IPS DF 6.9 (cell line): ENCODE data around the gene RABGAP1L.
"Not testable (repeated sequence)": the region's sequence is repeated elsewhere in the genome, so short reads cannot be mapped to it uniquely, and the experiment has no call there.

ENCODE experiments used
- DNase-seq: peaks from one replicate; pipeline ENCODE4 v3.0.0-alpha.2; 2013; ENCODE audit warnings: low read depth, low spot score
- H3K27ac ChIP-seq: one replicate; pipeline ENCODE4 v1.5.1; 2013; ENCODE audit warnings: low read length, control low read depth
- H3K27me3 ChIP-seq: 2 replicates; pipeline ENCODE4 v1.6.1; 2013; ENCODE audit warnings: mild to moderate bottlenecking, low read length; ENCODE audit not compliant: control insufficient read depth, insufficient read depth
- H3K36me3 ChIP-seq: 2 replicates; pipeline ENCODE4 v1.6.1; 2013; ENCODE audit warnings: low read length; ENCODE audit not compliant: control insufficient read depth, insufficient read depth
- H3K4me1 ChIP-seq: 2 replicates; pipeline ENCODE4 v1.6.1; 2013; ENCODE audit warnings: low read length; ENCODE audit not compliant: control insufficient read depth, insufficient read depth
- H3K4me3 ChIP-seq: 2 replicates; pipeline ENCODE4 v1.5.1; 2013; ENCODE audit warnings: mild to moderate bottlenecking, low read length
- H3K9me3 ChIP-seq: 2 replicates; pipeline ENCODE4 v1.6.1; 2013; ENCODE audit warnings: low read length, inconsistent platforms; ENCODE audit not compliant: control insufficient read depth, insufficient read depth
- WGBS: extraction: QIAGEN DNeasy Blood & Tissue Kit; methylation state at CpG from one replicate; pipeline ENCODE4 v1.1.7; 2013; ENCODE audit warnings: mixed read lengths, missing lambda C conversion rate; ENCODE audit not compliant: insufficient read length, insufficient coverage; 5-methylcytosine and 5-hydroxymethylcytosine counted together

RABGAP1L gene

GRCh38 chr1:174465855-174466254, 306.5 kb downstream of the RABGAP1L start:
- Histone ChIP-seq H3K4me1 (no peaks in the 10 kb centered on the region), H3K27ac (no peak overlapping the region), H3K27me3 (no peaks in the 10 kb centered on the region), H3K36me3 (no peaks in the 10 kb centered on the region), H3K9me3 (no peaks in the 10 kb centered on the region), H3K4me3 (no peak overlapping the region)
- no CpG with 5 or more reads among the region's 2 CpGs for WGBS
- no peak for DNase-seq

- no CpG with 5 or more reads among the region's 8 CpGs for WGBS
- no peak for DNase-seq
- Histone ChIP-seq H3K4me1 (no peaks in the 10 kb centered on the region), H3K9me3 (no peaks in the 10 kb centered on the region), H3K36me3 (no peaks in the 10 kb centered on the region), H3K27ac (no peak overlapping the region), H3K4me3 (no peak overlapping the region), H3K27me3 (no peaks in the 10 kb centered on the region)
These were observed 307.3 kb downstream of the RABGAP1L start for GRCh38 chr1:174466607-174467006.

GRCh38 chr1:174469052-174469451, 309.7 kb downstream of the RABGAP1L start:
- no peak overlapping the region for H3K27ac ChIP-seq
- WGBS, result no CpG with 5 or more reads among the region's 2 CpGs
- H3K36me3 ChIP-seq, result no peaks in the 10 kb centered on the region
- no peaks in the 10 kb centered on the region for H3K27me3 ChIP-seq
- H3K4me1 ChIP-seq, result no peaks in the 10 kb centered on the region
- DNase-seq, result no peak
- no peaks in the 10 kb centered on the region for H3K9me3 ChIP-seq
- no peak overlapping the region for H3K4me3 ChIP-seq

- no peak for DNase-seq
- WGBS, result no CpG with 5 or more reads among the region's 1 CpG
- H3K9me3 ChIP-seq, result no peaks in the 10 kb centered on the region
These were observed 310.4 kb downstream of the RABGAP1L start for GRCh38 chr1:174469687-174470086.

GRCh38 chr1:174479281-174479680, 320.0 kb downstream of the RABGAP1L start:
- no peak overlapping the region for H3K27ac ChIP-seq
- H3K9me3 ChIP-seq, result no peaks in the 10 kb centered on the region
- DNase-seq, result no peak
- no peaks in the 10 kb centered on the region for H3K36me3 ChIP-seq
- no peaks in the 10 kb centered on the region for H3K27me3 ChIP-seq
- no CpG with 5 or more reads among the region's 1 CpG for whole genome bisulfite sequencing
- no peaks in the 10 kb centered on the region for H3K4me1 ChIP-seq
- H3K4me3 ChIP-seq, result no peak overlapping the region

More at GRCh38 chr1:174469687-174470086, 310.4 kb downstream of the RABGAP1L start:
- Histone ChIP-seq H3K27me3 (no peaks in the 10 kb centered on the region), H3K27ac (no peak overlapping the region), H3K4me3 (no peak overlapping the region), H3K36me3 (no peaks in the 10 kb centered on the region), H3K4me1 (no peaks in the 10 kb centered on the region)

GRCh38 chr1:174480324-174480723, 321.0 kb downstream of the RABGAP1L start:
- Histone ChIP-seq H3K4me1 (no peaks in the 10 kb centered on the region), H3K27me3 (no peaks in the 10 kb centered on the region), H3K9me3 (no peaks in the 10 kb centered on the region), H3K27ac (no peak overlapping the region), H3K4me3 (no peak overlapping the region), H3K36me3 (no peaks in the 10 kb centered on the region)
- WGBS, result no CpG with 5 or more reads among the region's 1 CpG
- DNase-seq, result no peak

GRCh38 chr1:174491606-174492005, 332.3 kb downstream of the RABGAP1L start:
- no peaks in the 10 kb centered on the region for H3K36me3 ChIP-seq
- H3K4me3 ChIP-seq, result no peak overlapping the region
- no peak overlapping the region for H3K27ac ChIP-seq
- no peak for DNase-seq
- H3K27me3 ChIP-seq, result no peaks in the 10 kb centered on the region; the same call in 1 of the 2 replicates
- H3K4me1 ChIP-seq, result no peaks in the 10 kb centered on the region
- WGBS, result no CpG with 5 or more reads among the region's 2 CpGs
- H3K9me3 ChIP-seq, result no peaks in the 10 kb centered on the region

- H3K4me1 ChIP-seq, result no peaks in the 10 kb centered on the region
- H3K9me3 ChIP-seq, result no peaks in the 10 kb centered on the region
- H3K4me3 ChIP-seq, result no peak overlapping the region
- H3K27ac ChIP-seq, result no peak overlapping the region
- no peaks in the 10 kb centered on the region for H3K36me3 ChIP-seq
- DNase-seq, result no peak
- H3K27me3 ChIP-seq, result no peaks in the 10 kb centered on the region; the same call in 1 of the 2 replicates
These were observed 338.2 kb downstream of the RABGAP1L start for GRCh38 chr1:174497478-174497877.

GRCh38 chr1:174516755-174517154, 357.4 kb downstream of the RABGAP1L start:
- DNase-seq, H3K4me3 ChIP-seq, H3K36me3 ChIP-seq, H3K9me3 ChIP-seq, H3K27ac ChIP-seq, H3K4me1 ChIP-seq, H3K27me3 ChIP-seq: not testable (repeated sequence)
- no CpG with 5 or more reads among the region's 6 CpGs for WGBS

- no peaks in the 10 kb centered on the region for H3K4me1 ChIP-seq
- no peak for DNase-seq
- no peaks in the 10 kb centered on the region for H3K27me3 ChIP-seq
- H3K4me3 ChIP-seq, result no peak overlapping the region
- no peaks in the 10 kb centered on the region for H3K9me3 ChIP-seq
- no CpG with 5 or more reads among the region's 2 CpGs for WGBS
- H3K27ac ChIP-seq, result no peak overlapping the region
- H3K36me3 ChIP-seq, result no peaks in the 10 kb centered on the region
These were observed 360.5 kb downstream of the RABGAP1L start for GRCh38 chr1:174519844-174520243.

GRCh38 chr1:174531751-174532150, 372.4 kb downstream of the RABGAP1L start:
- Histone ChIP-seq H3K4me1 (no peaks in the 10 kb centered on the region), H3K4me3 (no peak overlapping the region), H3K9me3 (no peaks in the 10 kb centered on the region), H3K27ac (no peak overlapping the region), H3K27me3 (no peaks in the 10 kb centered on the region), H3K36me3 (no peaks in the 10 kb centered on the region)
- DNase-seq, result no peak
- no CpG with 5 or more reads among the region's 1 CpG for WGBS
